Stimulated activated CD4-positive, alpha-beta T cell treated with anti-CD3 and anti-CD28 coated beads, Interleukin-4, amount 100 ng/mL, for 1 hour (primary cell): ENCODE results near the gene AKAP3.

Experiments used
- DNase-seq: peaks from one replicate; pipeline ENCODE4 v3.0.0-alpha.2; 2020

Gene AKAP3

DNA sequence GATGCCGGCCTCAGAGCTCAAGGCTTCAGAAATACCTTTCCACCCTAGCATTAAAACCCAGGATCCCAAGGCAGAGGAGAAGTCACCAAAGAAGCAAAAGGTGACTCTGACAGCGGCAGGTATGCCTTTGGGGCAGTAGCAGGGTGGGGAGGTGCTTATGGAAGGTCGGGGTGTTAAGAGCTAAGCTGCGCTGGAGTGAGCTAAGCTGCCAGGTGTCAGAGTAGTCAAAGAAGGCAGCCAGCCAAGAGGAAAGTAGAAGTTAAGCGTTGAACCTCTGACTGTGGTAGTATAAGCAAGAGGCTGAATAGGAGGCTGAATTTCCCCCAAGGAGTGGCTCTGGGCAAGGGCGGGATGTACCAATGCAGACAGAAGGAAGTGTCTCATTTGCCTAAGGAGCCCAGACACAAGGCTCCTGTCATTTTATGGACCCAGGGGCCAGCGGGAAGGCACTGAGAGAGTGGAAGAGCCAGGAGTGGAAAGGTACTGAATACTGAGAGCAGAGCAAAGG, 57.6 kb downstream of the AKAP3 start:
- DNase-seq, result no peak

DNA sequence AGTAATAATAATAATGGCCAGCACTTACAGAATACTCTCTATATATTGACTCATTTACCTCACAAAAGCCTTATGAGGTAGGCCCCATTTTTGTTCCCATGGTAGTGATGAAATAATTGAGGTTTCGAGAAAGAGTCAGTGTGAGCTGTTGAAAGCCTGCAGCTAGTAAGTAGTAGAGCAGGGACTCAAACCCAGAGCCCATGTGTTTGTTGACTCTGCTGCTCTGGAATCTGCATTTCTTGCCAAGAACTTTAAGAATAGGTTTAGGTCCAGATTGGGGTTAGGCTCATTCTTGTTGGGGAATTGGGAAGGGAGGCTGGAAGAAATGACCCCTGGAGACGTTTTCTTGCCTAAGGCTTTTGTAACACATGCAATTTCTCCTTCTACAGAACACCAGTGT, 58.9 kb downstream of the AKAP3 start:
- DNase-seq, result no peak

DNA sequence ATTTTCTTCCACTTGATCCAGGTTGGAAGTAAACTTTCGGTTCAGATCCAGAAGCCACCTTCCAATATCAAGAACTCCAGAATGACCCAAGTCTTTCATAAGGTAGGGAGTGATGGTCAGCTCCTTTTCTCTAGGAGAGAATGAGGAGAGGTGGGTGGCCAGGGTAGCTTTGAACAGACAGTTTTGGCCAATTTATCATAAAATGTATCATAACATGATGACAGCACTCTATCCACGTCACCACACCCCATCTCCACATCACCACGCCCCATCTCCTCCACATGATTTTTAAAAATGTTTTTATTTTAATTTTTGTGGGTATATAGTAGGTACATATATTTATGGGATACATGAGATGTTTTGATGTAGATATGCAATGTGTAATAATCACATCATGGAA, 59.9 kb downstream of the AKAP3 start:
- no peak for DNase-seq

DNA sequence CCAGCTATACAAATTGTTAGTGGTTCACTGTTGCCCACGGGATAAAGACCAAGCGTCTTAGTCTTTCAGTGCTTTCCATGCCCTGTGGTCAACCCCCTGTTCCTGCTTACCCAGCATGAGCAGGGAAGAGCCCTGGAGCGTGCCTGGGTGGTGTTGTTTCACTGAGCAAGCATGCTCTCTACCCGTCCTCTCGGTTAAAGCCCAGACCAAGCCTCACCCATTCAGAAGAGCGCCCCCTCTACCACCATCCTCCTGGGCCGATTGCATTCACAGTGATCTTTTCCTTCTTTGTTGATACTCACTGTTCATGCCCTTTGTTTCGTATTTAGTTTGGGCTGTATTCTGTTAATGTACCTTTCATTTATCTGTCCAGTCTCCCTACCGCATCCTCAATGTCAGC, 61.7 kb downstream of the AKAP3 start:
- DNase-seq, result no peak

DNA sequence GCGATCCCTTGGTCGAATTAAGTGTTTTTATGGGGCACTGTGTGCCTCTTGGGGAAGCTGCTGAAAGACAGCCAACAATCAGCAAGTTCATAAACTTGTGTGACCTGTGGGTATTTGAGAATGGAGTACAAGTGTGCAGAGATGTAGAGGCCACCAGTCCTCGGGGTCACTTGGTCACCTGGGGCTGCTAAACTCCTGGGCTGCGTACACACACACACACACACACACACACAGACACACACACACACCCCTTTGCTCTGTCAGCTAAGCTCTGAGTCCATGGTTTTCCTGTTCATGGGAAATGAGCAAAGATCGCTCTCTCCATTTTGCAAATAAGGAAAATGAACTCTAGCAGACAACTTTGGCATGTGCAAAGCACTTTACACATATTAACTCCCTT, 62.4 kb downstream of the AKAP3 start:
- DNase-seq, result no peak

DNA sequence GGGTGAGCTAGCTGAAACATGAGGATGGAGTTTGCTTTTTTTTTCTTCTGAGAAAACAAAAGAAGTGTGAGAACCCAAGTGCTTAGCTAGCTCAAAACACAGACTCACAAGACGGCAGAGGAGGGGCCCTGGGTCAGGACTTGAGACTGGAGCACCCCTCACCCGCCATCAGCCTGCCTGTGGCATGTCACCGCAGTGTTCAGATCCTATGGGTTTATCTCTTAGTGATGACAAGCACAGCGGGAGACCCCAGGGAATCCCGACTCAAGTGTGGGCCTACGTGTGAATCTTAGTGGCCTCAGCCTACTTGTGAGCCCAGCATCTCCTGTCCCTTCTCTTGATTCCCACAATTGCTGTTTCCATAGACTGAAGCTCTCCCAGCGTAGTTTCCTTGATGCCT, 64.0 kb downstream of the AKAP3 start:
- no peak for DNase-seq

DNA sequence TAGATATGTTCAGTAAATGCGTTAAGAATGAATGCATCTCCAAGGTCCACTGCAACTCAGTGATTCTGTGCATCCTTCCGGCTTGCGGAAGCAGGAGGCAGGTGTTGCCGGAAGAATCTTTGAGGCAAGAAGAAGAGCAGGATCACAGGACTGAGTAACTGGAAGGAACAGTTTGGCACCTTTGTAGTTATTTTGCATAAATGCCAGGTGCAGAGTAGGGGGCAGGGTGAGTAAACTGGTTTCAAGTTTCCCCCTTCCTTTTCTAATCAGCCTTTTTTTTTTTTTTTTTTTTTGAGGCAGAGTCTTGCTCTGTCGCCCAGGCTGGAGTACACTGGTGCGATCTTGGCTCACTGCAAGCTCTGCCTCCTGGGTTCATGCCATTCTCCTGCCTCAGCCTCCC, 64.6 kb downstream of the AKAP3 start:
- DNase-seq, result no peak

DNA sequence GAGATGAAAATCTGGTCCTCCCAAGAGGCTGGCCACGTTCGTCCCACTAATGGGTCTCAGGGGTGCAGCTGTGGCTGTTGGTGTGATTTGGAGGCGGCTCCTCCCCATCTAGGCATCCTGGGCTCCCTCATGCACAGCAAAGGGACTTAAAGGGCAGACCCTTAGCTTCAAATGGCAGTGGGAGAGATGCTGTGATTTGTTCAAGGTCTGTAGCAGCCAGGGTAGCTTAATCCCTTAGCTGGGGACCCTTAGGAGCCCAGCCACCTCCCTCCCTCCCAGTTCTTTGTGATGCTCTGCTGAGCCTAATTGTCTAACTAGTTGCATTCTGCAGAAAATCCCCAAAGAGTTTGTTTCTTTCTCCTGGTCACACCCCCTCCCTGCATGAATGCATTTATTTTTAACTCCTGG, 68.6 kb downstream of the AKAP3 start:
- DNase-seq, result no peak

DNA sequence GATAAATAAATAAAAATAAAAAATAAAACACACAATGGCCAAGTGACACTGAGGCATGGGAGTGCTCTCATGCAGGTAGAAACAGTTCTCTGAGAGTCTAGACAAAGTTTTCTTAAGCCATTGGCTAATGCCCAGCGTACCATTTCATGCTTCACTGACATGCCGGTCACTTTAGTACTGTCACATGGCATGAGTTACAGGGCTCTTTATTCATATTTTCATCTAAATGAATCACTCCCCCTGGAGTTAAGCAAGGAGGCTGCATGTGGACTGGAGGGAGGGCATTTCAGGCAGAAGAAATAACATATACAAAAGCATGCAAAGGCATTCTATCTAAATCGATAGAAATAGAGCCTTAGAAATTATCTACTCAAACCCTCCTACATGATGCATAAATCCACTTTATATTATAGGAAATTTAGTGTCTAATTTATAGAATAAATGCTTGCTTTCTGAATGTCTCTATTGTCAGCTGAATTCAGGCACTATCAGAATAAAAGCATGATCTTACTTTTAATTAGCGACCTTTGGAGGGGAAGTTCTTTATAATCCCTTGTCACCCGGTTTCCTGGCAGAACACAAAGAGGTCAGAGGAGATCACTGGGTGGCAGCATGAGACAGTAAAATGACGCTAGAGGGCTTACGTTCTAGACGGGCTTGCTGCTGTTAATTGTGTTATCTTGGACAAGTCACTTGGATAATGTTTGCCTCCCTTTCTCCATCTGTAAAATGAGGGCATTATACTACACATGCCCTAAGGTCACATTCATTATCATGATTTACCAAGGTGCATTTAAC, 69.3 kb downstream of the AKAP3 start:
- no peak for DNase-seq

DNA sequence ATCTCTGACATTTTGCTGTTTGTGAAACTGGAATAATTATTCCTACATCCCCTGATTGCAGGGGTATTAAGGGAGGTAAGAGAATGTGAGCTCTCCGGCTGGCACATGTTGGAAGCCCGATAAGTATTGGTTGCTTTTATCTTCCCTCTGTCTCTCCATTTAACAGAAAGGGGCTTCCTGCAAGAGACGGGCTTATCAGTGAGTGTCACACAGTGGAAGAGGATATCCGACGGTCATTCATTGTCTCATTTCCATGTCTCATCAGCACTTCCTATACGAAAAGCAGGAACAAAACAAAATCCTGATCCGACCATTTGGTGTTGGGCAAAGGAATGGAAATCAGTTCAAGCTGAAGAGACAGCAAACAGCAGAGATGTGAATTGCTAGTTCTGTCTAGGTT, 76.2 kb downstream of the AKAP3 start:
- DNase-seq, result no peak

DNA sequence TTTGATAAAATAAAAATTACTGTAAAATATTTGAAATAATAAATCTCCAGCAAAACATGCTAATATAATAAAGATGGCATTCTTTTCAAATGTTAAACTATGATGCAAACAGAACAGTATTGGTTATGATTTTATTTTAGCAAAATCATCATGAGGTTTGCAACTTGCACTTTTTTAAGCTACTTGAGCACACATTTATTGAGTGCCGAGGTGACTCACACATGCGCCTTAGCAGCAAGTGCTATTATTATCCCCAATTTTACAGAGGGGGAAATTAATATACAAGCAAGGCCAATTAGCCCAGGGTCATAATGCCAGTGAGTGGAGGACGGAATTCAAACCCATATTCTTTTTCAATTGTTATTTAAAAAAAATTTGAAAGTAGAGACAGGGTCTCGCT, 79.6 kb downstream of the AKAP3 start:
- no peak for DNase-seq

DNA sequence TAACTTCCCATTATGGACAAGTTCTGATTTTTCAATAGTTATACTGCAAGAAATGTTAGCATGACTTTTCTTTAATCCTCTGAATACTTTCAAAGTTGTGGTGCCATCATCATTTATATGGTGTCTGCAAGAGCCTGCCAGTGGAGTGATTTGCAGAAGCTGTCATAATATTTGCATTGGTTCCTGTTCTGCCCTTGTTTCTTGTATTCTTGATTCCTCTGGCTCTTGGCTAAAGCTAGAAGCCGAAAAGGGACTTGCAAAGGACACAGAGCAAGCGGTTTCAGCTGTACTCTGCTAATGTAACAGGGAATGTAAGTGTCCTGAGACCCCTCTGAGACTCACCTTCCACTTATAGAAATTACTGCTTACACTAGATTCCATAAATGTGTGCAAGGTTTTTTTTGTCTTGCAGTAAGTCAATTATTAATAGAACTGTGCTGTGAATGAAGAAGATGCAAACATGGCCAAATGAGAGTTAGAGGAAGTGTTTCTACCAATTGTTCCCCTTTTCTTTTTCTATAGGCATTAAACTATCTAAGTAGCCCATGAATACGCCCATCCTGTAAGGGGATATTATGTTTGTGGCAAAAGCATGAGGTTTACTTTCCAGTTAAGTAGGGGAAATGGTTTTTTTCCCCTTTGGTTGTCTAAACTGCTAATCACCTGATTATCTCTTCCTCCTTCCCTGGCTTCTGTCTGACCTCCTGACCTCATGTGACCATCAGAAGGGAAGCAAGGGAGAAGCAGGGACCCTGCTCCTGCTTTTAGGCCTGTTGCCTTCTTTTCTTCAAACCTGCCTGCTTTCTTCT, 81.6 kb downstream of the AKAP3 start:
- DNase-seq, result no peak

DNA sequence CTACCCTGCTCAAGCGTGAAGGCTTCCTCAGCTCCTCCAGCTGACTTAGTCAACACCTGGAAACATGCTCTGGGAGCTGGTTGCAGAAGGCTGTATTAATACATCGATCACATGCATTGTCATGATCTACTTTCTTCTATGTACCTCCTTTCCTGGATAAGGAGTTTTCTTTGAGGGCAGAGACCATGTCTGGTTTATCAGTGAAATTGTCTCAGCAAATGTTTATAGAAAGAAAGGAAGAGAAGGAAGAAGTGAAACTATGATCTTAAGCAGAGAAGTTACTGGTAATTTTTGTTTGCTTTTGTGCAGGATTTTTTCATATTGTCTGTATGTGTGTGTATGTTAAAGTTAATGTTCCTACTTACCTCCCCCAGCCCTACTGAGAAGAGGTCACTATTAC, 82.4 kb downstream of the AKAP3 start:
- no peak for DNase-seq
